PC-3 (cell line): Measurements from ENCODE around the gene LEMD2.

Source experiments
- CTCF ChIP-seq: fragments of 300-600 bp; sonication (generic); conservative IDR thresholded peaks from 2 replicates; pipeline ENCODE4 v1.5.1; 2017; ENCODE audit warnings: antibody characterized with exemption, low read depth, mild to moderate bottlenecking, low read length
- EZH2 ChIP-seq: fragments of 300-600 bp; sonication (generic); IDR thresholded peaks from one replicate; pipeline ENCODE4 v1.6.1; 2017; ENCODE audit warnings: antibody characterized with exemption, mild to moderate bottlenecking, low read length; ENCODE audit not compliant: unreplicated experiment
- EZH2phosphoT487 ChIP-seq: fragments of 300-600 bp; sonication (generic); IDR thresholded peaks from 2 replicates; pipeline ENCODE4 v1.6.1; 2018; ENCODE audit warnings: mild to moderate bottlenecking, antibody characterized with exemption, low read length, borderline replicate concordance

GRCh38 chr6:33762713-33763112 lies 26.2 kb downstream of the LEMD2 start:
- TF ChIP-seq CTCF (no peak), EZH2 (no peak), EZH2phosphoT487 (no peak)
